ENCODE data around the gene RARS2. TPM values are rescaled to one million over a fixed set of nuclear protein-coding genes. Genes with fewer than 3 reads are reported as not detected.
"Not testable (repeated sequence)": the region's sequence is repeated elsewhere in the genome, so short reads cannot be mapped to it uniquely, and the experiment has no call there.

RARS2 gene
- total and polyA plus RNA-seq, 2 donors from 2014 or later: 23.4 to 31.7 TPM

- Histone ChIP-seq H3K27me3 (ENCODE audit: control insufficient read depth, insufficient read depth, low read length) (no peaks in the 10 kb centered on the region), H3K9ac (ENCODE audit: low read length in 3 of 3) (no peak overlapping the region), H3K4me1 (ENCODE audit: control insufficient read depth in 2 of 3, insufficient read depth in 2 of 3, low read depth in 1 of 3, low read length in 3 of 3) (no peaks in the 10 kb centered on the region), H3K27ac (ENCODE audit: low read depth in 2 of 2, low read length in 2 of 2) (no peak overlapping the region), H3K36me3 (ENCODE audit: control insufficient read depth in 2 of 3, insufficient read depth in 3 of 3, low read length in 3 of 3) (peaks cover 2 to 14% (median 3%) of the 10 kb centered on the region in 3 donors), H3K9me3 (ENCODE audit: control insufficient read depth in 2 of 3, insufficient read depth in 1 of 3, low read length in 3 of 3) (no peaks in the 10 kb centered on the region), H3K4me3 (ENCODE audit: low read length in 3 of 3) (no peak overlapping the region)
- DNase-seq (no peak), FAIRE-seq (no peak)
- intact Hi-C loops (cut with DNase I): no loop called here
- TF ChIP-seq, protein P1, sequence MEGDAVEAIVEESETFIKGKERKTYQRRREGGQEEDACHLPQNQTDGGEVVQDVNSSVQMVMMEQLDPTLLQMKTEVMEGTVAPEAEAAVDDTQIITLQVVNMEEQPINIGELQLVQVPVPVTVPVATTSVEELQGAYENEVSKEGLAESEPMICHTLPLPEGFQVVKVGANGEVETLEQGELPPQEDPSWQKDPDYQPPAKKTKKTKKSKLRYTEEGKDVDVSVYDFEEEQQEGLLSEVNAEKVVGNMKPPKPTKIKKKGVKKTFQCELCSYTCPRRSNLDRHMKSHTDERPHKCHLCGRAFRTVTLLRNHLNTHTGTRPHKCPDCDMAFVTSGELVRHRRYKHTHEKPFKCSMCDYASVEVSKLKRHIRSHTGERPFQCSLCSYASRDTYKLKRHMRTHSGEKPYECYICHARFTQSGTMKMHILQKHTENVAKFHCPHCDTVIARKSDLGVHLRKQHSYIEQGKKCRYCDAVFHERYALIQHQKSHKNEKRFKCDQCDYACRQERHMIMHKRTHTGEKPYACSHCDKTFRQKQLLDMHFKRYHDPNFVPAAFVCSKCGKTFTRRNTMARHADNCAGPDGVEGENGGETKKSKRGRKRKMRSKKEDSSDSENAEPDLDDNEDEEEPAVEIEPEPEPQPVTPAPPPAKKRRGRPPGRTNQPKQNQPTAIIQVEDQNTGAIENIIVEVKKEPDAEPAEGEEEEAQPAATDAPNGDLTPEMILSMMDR (IDR thresholded peaks at IDR 0.05; ENCODE audit: borderline replicate concordance, extremely low read depth, insufficient read depth): no peak
These were observed 87.8 kb downstream of the RARS2 start for GRCh38 chr6:87501809-87502572.

GRCh38 chr6:87498048-87498447, 91.7 kb downstream of the RARS2 start:
- intact Hi-C loops (cut with DNase I): no loop called here
- FAIRE-seq (no peak), DNase-seq (no peak)

DNA sequence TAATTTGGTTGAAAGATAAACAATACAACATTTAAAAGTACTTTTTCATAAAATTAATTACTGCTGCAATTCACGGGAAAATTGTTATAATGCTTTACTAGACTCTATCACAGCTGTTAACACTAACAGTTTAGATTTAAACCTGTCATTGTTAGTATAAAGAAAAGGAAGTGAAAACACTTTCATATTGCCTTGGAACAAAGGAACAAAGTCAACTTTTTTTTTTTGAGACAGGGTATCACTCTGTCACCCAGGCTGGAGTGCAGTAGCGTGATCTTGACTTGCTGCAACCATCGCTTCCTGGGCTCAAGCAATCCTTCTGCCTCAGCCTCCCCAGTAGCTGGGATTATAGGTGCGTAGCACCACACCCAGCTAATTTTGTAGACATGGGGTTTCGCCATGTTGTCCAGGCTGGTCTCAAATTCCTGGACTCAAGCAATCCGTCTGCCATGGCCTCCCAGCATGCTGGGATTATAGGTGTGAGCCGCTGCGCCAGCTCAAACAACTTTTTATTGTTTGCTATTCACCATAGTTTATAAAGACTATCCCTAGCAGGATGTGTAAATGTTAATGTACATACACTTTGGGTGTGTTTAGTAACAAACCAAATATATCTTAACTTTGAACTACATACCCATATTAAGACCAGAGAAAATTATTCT, 94.9 kb downstream of the RARS2 start:
- Histone ChIP-seq H3K9me3 (ENCODE audit: control insufficient read depth in 2 of 3, insufficient read depth in 1 of 3, low read length in 3 of 3) (no peaks in the 10 kb centered on the region), H3K27ac (ENCODE audit: low read depth in 2 of 2, low read length in 2 of 2) (no peak overlapping the region), H3K4me1 (ENCODE audit: control insufficient read depth in 2 of 3, insufficient read depth in 2 of 3, low read depth in 1 of 3, low read length in 3 of 3) (no peaks in the 10 kb centered on the region), H3K36me3 (ENCODE audit: control insufficient read depth in 2 of 3, insufficient read depth in 3 of 3, low read length in 3 of 3) (peaks cover 0 to 2% (median 0%) of the 10 kb centered on the region in 3 donors), H3K9ac (ENCODE audit: low read length in 3 of 3) (no peak overlapping the region), H3K4me3 (ENCODE audit: low read length in 3 of 3) (no peak overlapping the region), H3K27me3 (ENCODE audit: control insufficient read depth, insufficient read depth, low read length) (no peaks in the 10 kb centered on the region)
- TF ChIP-seq, protein P1 (IDR thresholded peaks at IDR 0.05; ENCODE audit: borderline replicate concordance, extremely low read depth, insufficient read depth): no peak
- FAIRE-seq: no peak
- no peak for DNase-seq
- intact Hi-C loops (cut with DNase I): no loop called here

More at GRCh38 chr6:87498048-87498447, 91.7 kb downstream of the RARS2 start:
- no peak overlapping the region for H3K4me3 ChIP-seq (ENCODE audit: low read length in 3 of 3)
- peaks cover 0 to 12% (median 2%) of the 10 kb centered on the region in 3 donors for H3K36me3 ChIP-seq (ENCODE audit: control insufficient read depth in 2 of 3, insufficient read depth in 3 of 3, low read length in 3 of 3)
- no peaks in the 10 kb centered on the region for H3K4me1 ChIP-seq (ENCODE audit: control insufficient read depth in 2 of 3, insufficient read depth in 2 of 3, low read depth in 1 of 3, low read length in 3 of 3)
- TF ChIP-seq, protein P1 (IDR thresholded peaks at IDR 0.05; ENCODE audit: borderline replicate concordance, extremely low read depth, insufficient read depth): no peak
- no peak overlapping the region for H3K9ac ChIP-seq (ENCODE audit: low read length in 3 of 3)
- H3K27ac ChIP-seq (ENCODE audit: low read depth in 2 of 2, low read length in 2 of 2): no peak overlapping the region
- H3K9me3 ChIP-seq (ENCODE audit: control insufficient read depth in 2 of 3, insufficient read depth in 1 of 3, low read length in 3 of 3): no peaks in the 10 kb centered on the region
- no peaks in the 10 kb centered on the region for H3K27me3 ChIP-seq (ENCODE audit: control insufficient read depth, insufficient read depth, low read length)

DNA sequence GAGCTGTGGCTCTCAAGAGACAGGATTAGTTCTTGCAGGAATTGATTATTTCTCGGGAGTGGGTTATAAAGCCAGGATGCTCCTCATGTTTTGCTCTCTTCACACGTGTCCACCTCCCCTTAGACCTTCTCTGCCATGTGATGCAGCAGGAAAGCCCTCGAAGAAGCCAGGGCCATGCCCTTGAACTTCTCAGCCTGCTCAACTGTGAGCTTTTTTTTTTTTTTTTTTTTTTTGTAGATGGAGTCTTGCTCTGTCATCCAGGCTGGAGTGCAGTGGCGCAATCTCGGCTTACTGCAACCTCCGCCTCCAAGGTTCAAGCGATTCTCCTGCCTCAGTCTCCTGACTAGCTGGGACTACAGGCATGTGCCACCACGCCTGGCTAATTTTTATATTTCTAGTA, 100.5 kb downstream of the RARS2 start:
- FAIRE-seq; DNase-seq; H3K27me3 ChIP-seq (ENCODE audit: control insufficient read depth, insufficient read depth, low read length); H3K36me3 ChIP-seq (ENCODE audit: control insufficient read depth in 2 of 3, insufficient read depth in 3 of 3, low read length in 3 of 3); H3K9me3 ChIP-seq (ENCODE audit: control insufficient read depth in 2 of 3, insufficient read depth in 1 of 3, low read length in 3 of 3); H3K27ac ChIP-seq (ENCODE audit: low read depth in 2 of 2, low read length in 2 of 2); H3K9ac ChIP-seq (ENCODE audit: low read length in 3 of 3); H3K4me1 ChIP-seq (ENCODE audit: control insufficient read depth in 2 of 3, insufficient read depth in 2 of 3, low read depth in 1 of 3, low read length in 3 of 3); H3K4me3 ChIP-seq (ENCODE audit: low read length in 3 of 3); intact Hi-C loops (cut with DNase I): not testable (repeated sequence)

All from kidney (tissue), 14 donors.